Activated CD4-positive, alpha-beta T cell treated with anti-CD3 and anti-CD28 coated beads for 36 hours (primary cell): Measurements from ENCODE around the gene TBC1D20. TPM values are rescaled to one million over a fixed set of nuclear protein-coding genes. Genes with fewer than 3 reads are reported as not detected.
"Not testable (repeated sequence)": the region's sequence is repeated elsewhere in the genome, so short reads cannot be mapped to it uniquely, and the experiment has no call there.

Experiments
- ATAC-seq: fragments of 200-7000 bp; cut with Tn5 transposase; one replicate; pipeline ENCODE4 v1.10.0; 2021; ENCODE audit warnings: mild to moderate bottlenecking, moderate library complexity
- CTCF ChIA-PET: fragments of 350-600 bp; sonication (Branson Sonifier 250); formaldehyde crosslinking; loops from one replicate; lab custom pipeline; 2021; ENCODE audit warnings: antibody characterized with exemption; lab: Charles Lee
- POLR2A ChIA-PET: fragments of 350-600 bp; sonication (Branson Sonifier 250); formaldehyde crosslinking; loops from one replicate; lab custom pipeline; 2021; ENCODE audit warnings: antibody characterized with exemption, inconsistent platforms; lab: Charles Lee
- DNase-seq: peaks from one replicate; pipeline ENCODE4 v3.0.0-alpha.2; 2020
- H3K27ac Mint-ChIP-seq: one replicate; pipeline ENCODE4 v1.8.0; 2021; ENCODE audit warnings: mixed read lengths
- H3K27me3 Mint-ChIP-seq: one replicate; pipeline ENCODE4 v1.8.0; 2021; ENCODE audit warnings: mixed read lengths
- H3K36me3 Mint-ChIP-seq: one replicate; pipeline ENCODE4 v1.8.0; 2021; ENCODE audit warnings: low read depth, mixed read lengths
- H3K4me1 Mint-ChIP-seq: one replicate; pipeline ENCODE4 v1.8.0; 2021; ENCODE audit warnings: mixed read lengths
- H3K4me3 Mint-ChIP-seq: one replicate; pipeline ENCODE4 v1.8.0; 2021; ENCODE audit warnings: mild to moderate bottlenecking, moderate library complexity, mixed read lengths
- H3K9me3 Mint-ChIP-seq: one replicate; pipeline ENCODE4 v1.8.0; 2021; ENCODE audit warnings: low read depth, mixed read lengths
- intact Hi-C, 2 experiments: fragments of 100-400 bp; cut with DNase I in 1 of 2; cut with micrococcal nuclease in 1 of 2; formaldehyde crosslinking; loops; one replicate each; pipeline versions ENCODE4 v1.14.2 to v1.15.1; 2022 to 2024; cut with DNase I, micrococcal nuclease
- total RNA-seq, 2 experiments: library from RNA; stranded (reverse); gene quantifications; one replicate each; pipeline ENCODE4 v1.2.3, GENCODE V29; 2021

The TBC1D20 gene
- total RNA-seq, 2 experiments from 2014 or later = 20.9 to 25.2 TPM

- not testable (repeated sequence) for DNase-seq
Measured at GRCh38 chr20:452021-452420, 10.3 kb downstream of the TBC1D20 start.

DNA sequence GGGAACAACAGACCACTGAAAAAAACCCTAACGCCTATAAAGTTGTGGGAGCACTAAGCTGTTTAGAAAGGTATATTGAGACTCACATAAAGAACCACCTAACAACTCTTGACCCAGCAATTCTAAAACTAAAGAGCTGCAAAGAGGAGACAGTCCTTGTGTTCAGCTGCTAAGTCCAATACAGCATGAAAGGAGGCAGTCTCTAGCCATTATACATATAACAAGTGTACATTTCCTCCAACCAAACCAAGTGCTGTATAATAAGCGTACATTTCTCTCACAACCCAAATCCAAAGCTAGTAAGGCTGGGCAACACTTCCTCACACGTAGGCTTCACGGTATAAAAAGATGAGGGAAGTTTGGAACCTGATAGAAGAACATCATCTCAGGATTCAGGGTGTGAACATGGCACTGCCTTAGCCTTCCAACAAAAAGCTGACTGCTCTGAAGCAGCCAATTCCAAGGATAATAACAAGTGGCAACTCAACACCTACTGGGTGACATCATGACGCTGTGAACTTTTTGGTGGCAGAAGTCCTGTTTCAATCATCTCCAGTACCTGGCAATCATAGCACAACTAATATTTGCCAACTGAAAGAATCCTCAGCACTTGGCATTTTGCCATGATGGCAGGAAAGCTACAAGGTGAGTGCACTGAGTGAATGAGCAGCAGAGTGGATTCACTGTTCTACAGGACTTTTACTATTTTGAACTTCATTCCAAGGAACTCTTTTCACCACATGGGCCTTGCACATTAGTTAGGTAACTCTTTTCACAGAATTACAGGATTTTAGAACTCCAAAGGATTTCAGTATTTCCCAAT, 16.6 kb downstream of the TBC1D20 start:
- CTCF ChIA-PET = interaction anchor here (1.0 kb wide), 2 partner anchors 14 to 46 kb away, joined by 3 read pairs; no protein-coding TSS in a partner anchor
- no peaks in the 10 kb centered on the region for H3K9me3 Mint-ChIP-seq
- POLR2A ChIA-PET = no interaction called here
- intact Hi-C loops = no loop called here
- H3K4me1 Mint-ChIP-seq = peaks cover 12% of the 10 kb centered on the region
- H3K4me3 Mint-ChIP-seq = no peak overlapping the region
- DNase-seq = no peak
- no peaks in the 10 kb centered on the region for H3K27me3 Mint-ChIP-seq
- peaks cover 43% of the 10 kb centered on the region for H3K36me3 Mint-ChIP-seq
- H3K27ac Mint-ChIP-seq = no peak overlapping the region
- no peak for ATAC-seq

More at GRCh38 chr20:452021-452420, 10.3 kb downstream of the TBC1D20 start:
- H3K4me3 Mint-ChIP-seq, H3K27me3 Mint-ChIP-seq, H3K36me3 Mint-ChIP-seq, CTCF ChIA-PET, intact Hi-C loops, POLR2A ChIA-PET, ATAC-seq, H3K27ac Mint-ChIP-seq, H3K9me3 Mint-ChIP-seq: not testable (repeated sequence)
- peaks cover 22% of the 10 kb centered on the region for H3K4me1 Mint-ChIP-seq

DNA sequence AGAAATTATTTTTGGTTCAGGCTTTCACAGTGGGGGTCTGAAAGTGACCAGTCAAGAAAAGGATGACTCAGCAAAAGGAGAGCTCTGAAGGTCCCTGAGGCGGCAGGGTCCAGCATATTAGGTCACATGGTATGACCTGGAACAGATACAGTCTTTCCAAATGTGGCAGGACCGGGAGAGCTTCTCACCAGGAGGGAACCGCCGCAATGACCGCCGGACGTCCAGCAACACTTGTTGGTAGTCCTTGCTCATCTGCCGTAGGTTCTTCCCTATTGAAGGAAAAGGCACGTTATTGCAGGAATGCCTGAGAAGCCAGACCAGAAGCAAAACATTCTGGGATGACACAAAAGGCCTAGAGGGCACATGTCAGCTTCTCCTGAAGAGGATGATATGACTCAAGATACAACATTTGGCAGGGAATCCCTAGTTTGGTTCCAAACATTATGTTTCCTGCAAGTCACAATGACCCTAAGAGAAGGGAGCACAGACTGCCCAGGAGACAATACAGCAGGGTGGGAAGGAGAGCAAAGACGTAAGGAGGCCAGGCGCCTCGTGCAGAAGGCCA, 17.4 kb downstream of the TBC1D20 start:
- POLR2A ChIA-PET = no interaction called here
- CTCF ChIA-PET = interaction anchor here (1.0 kb wide), 2 partner anchors 15 to 45 kb away, joined by 3 read pairs; no protein-coding TSS in a partner anchor
- Mint-ChIP-seq H3K27me3 (no peaks in the 10 kb centered on the region), H3K27ac (no peak overlapping the region), H3K9me3 (no peaks in the 10 kb centered on the region), H3K36me3 (peaks cover 50% of the 10 kb centered on the region), H3K4me1 (peaks cover 14% of the 10 kb centered on the region), H3K4me3 (no peak overlapping the region)
- no peak for DNase-seq
- no peak for ATAC-seq
- intact Hi-C loops = no loop called here

DNA sequence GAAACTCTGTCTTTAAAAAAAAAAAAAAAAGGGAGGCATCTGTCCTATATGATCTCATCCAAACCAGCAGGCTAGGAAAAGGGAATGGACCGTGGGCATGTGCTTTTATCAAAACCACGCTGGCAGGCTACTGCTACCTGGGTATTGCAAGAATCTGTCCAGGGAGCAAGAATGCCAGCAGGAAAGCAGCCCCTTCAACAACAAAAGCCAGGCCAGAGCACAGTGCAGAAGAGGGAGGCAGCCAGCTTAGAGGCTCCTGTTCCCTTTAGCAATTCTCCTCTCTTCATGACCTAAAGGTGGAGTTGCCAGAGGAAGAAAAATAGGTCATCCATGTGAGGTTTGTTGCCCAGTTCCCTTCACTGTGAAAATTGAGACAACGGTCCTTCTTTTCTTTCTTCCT, 18.2 kb downstream of the TBC1D20 start:
- Mint-ChIP-seq H3K27ac (no peak overlapping the region), H3K36me3 (peaks cover 58% of the 10 kb centered on the region), H3K27me3 (no peaks in the 10 kb centered on the region), H3K9me3 (no peaks in the 10 kb centered on the region), H3K4me3 (no peak overlapping the region), H3K4me1 (peaks cover 18% of the 10 kb centered on the region)
- ChIA-PET CTCF (interaction anchor here (0.7 kb wide), 1 partner anchor 34 kb away, joined by 3 read pairs; no protein-coding TSS in a partner anchor), POLR2A (no interaction called here)
- intact Hi-C loops = no loop called here
- ATAC-seq (no peak), DNase-seq (no peak)

DNA sequence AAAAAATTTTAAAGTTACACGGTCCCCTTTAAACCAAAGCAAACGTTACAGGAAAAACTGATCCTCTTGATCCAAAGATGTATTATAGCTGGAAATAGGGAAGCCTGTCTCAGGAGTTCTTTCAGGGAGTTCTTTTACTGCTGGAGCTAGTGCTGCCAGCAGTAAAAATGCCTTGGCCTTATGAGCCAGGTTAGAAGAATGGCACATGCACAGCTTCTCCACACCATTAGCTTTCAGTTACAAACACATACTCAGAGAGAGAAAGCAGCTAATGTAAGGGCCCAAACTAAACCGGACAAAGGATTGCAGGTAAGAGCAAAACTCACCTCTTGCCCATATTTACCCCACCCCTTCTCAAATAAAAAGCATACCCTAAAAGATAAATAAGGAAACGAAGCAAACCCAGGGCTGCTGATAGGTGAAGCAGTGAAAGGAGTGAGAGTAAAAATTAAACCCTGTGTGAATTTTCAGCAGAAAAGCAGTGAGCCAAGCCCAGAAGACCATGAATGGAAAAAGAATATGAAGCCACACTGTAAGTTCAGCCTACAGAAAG, 19.0 kb downstream of the TBC1D20 start:
- Mint-ChIP-seq H3K27me3 (no peaks in the 10 kb centered on the region), H3K27ac (no peak overlapping the region), H3K36me3 (peaks cover 64% of the 10 kb centered on the region), H3K4me1 (peaks cover 26% of the 10 kb centered on the region), H3K4me3 (no peak overlapping the region), H3K9me3 (no peaks in the 10 kb centered on the region)
- ChIA-PET CTCF (interaction anchor here (0.7 to 0.8 kb wide), 2 partner anchors 33 to 89 kb away, joined by 3 read pairs; no protein-coding TSS in a partner anchor), POLR2A (no interaction called here)
- intact Hi-C loops = no loop called here
- ATAC-seq (no peak), DNase-seq (no peak)

DNA sequence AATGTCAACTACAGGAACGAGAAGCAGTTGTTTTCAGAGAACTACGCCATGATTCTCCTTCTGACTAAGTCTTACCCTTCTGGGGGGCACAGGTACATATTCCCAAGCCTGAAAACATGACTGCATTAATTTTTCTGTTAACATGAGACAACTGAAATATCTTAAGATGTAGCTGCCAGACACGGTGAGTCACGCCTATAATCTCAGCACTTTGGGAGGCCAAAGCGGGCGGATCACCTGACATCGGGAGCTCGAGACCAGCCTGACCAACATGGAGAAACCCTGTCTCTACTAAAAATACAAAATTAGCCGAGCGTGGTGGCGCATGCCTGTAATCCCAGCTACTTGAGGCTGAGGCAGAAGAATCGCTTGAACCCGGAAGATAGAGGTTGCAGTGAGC, 21.7 kb downstream of the TBC1D20 start:
- no peak for ATAC-seq
- Mint-ChIP-seq H3K36me3 (peaks cover 74% of the 10 kb centered on the region), H3K4me3 (no peak overlapping the region), H3K4me1 (peaks cover 42% of the 10 kb centered on the region), H3K27me3 (no peaks in the 10 kb centered on the region), H3K27ac (peak overlapping the region; percentile 21), H3K9me3 (no peaks in the 10 kb centered on the region)
- CTCF ChIA-PET = interaction anchor here (0.8 kb wide), 1 partner anchor 15 kb away, joined by 3 read pairs; no protein-coding TSS in a partner anchor
- no peak for DNase-seq
- intact Hi-C loops = no loop called here
- POLR2A ChIA-PET = no interaction called here

DNA sequence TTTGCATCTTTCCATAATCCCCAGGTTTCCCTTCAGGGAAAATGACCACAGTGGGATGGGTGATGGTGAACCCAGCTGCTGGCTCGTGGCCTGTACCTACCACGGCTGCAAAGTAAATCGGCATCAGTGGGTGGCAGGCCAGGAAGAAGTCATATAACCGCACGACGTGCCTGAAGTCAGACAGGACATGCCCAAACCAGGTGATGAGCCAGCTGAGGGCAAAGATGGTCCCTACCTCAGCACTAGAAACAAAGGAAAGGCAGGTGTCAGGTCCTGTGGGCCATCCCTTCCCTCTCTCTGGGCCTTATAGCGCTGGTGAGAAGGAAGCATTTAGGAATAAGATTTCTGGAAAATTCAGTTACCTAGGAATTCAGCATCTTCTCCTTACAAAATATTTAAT, 22.2 kb downstream of the TBC1D20 start:
- H3K27ac Mint-ChIP-seq = peak overlapping the region; percentile 88
- H3K4me3 Mint-ChIP-seq = no peak overlapping the region
- ChIA-PET POLR2A (no interaction called here), CTCF (interaction anchor here (0.8 kb wide), 1 partner anchor 15 kb away, joined by 3 read pairs; no protein-coding TSS in a partner anchor)
- ATAC-seq (no peak), DNase-seq (no peak)
- H3K36me3 Mint-ChIP-seq = peaks cover 74% of the 10 kb centered on the region
- intact Hi-C loops = no loop called here
- H3K27me3 Mint-ChIP-seq = no peaks in the 10 kb centered on the region
- H3K4me1 Mint-ChIP-seq = peaks cover 45% of the 10 kb centered on the region
- H3K9me3 Mint-ChIP-seq = no peaks in the 10 kb centered on the region

DNA sequence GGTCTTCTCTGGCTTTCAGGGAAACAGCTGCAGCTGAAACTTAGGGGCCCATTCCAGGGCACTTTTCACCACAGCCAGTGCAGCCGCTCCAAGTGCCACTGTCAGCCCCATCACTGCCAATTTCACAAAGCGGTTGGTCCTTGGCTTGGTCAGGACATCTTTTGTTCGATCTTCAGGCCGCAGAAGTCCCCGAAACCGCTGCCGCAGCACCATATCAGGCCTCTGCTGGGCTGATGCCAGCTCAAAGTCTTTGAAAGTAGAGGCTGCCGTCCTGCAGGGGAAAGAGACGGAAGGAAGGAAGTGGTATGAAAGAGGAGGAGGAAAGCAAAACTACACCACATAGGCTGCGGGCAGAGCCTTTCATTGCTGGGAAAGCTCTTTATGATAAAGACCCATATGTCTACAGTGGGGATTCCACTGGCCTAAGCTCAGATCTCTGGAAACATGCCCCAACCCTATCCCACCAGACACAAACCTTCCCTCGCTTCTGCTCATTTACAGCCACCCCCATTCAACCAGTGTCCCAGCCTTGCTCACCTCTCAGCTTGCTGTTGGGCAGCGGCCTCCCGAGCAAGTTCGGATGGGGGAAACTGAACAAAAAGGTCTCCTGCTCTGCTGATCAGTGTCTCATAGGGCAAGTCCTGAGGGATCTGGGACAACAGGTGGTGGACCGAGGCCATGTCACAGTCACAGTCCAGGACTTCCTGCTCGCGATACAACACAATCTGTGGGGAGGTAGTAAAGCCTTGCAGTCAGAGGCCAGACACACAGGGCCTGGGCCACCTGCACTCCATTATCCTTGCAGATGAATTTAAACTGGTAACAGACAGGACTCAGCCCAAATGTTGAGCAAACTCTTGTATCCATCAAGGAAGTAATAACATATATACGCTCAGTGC, 23.5 kb downstream of the TBC1D20 start:
- Mint-ChIP-seq H3K4me1 (peaks cover 58% of the 10 kb centered on the region), H3K36me3 (peaks cover 74% of the 10 kb centered on the region), H3K27ac (peak overlapping the region; percentile 88), H3K4me3 (peak overlapping the region; percentile 60), H3K9me3 (no peaks in the 10 kb centered on the region), H3K27me3 (no peaks in the 10 kb centered on the region)
- POLR2A ChIA-PET = interaction anchor here (1.1 kb wide), 1 partner anchor 31 kb away, joined by 3 read pairs; no protein-coding TSS in a partner anchor
- CTCF ChIA-PET = interaction anchor here (0.6 to 1.2 kb wide), 6 partner anchors 13 to 330 kb away, joined by 3 to 4 read pairs (median 3); partner anchors contain the start of gene TBC1D20
- DNase-seq (peak; percentile 71), ATAC-seq (peak; percentile 78)
- intact Hi-C loops = loop anchor here (1.0 to 5.0 kb wide), 3 partner anchors 23 to 56 kb away; partner anchors contain the start of gene TBC1D20 (in 2 of the 2)

DNA sequence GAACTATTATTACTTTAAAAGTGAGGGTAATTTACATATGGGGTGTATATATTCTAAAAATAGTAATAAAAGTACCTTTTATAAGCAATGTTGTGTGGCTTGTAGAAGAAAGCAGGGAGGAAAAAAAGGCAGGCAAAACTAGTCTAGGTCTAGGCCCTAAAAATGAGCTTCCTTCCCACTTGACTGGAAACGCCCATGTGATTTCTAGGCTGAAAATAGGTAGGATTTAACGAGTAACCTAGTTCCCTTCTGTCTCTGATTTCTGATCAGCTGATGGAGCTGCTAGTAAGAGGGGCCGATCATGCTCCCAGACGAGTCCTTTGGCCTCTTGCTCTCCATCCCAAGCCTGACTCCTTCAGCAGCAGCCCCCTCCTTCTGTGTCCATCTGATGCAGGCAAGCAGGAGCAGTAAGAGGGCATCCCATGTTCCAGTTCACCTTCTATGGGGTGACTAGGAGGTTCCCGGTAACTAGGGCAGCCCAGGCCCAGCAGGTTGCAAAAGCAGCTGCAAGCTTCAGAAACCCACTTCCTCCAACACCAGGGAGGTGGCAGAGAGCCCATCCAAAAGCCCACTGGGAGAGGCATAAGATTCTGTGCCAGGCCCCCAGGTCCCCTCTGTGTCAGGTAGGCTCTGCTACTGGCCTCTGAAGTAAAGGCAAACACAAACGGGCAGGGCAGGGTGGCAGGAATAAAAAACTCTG, 24.4 kb downstream of the TBC1D20 start:
- POLR2A ChIA-PET = interaction anchor here (1.1 kb wide), 1 partner anchor 30 kb away, joined by 3 read pairs; no protein-coding TSS in a partner anchor
- H3K9me3 Mint-ChIP-seq = no peaks in the 10 kb centered on the region
- peaks cover 77% of the 10 kb centered on the region for H3K36me3 Mint-ChIP-seq
- H3K4me3 Mint-ChIP-seq = peak overlapping the region; percentile 60
- H3K4me1 Mint-ChIP-seq = peaks cover 67% of the 10 kb centered on the region
- peak overlapping the region; percentile 88 for H3K27ac Mint-ChIP-seq
- intact Hi-C loops = loop anchor here (1.0 to 5.0 kb wide), 3 partner anchors 24 to 55 kb away; partner anchors contain the start of gene TBC1D20 (in 2 of the 2)
- no peak for ATAC-seq
- CTCF ChIA-PET = interaction anchor here (0.6 to 1.2 kb wide), 7 partner anchors 12 to 331 kb away, joined by 3 to 4 read pairs (median 3); partner anchors contain the start of gene TBC1D20
- no peaks in the 10 kb centered on the region for H3K27me3 Mint-ChIP-seq
- no peak for DNase-seq

DNA sequence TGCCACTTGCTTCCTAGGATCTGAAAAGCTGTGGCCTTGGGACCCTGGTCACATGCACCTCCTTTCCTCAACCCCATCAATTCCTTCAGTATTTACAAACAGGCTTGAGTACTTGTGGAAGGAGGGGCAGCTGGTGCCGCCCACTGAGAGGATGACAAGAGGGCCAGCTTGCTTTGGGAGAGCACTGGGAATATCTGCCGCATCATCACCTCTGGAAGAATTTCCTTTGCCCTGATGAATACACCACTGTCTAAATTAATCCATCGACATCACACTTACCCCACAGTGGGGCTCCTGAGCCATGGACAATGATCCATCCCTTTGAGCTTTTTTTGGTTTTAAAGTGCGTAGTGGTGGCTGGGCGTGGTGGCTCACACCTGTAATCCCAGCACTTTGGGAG, 25.9 kb downstream of the TBC1D20 start:
- intact Hi-C loops = loop anchor here in 1 of 2 experiments (5.0 kb wide), 1 partner anchor 41 kb away; no protein-coding TSS in a partner anchor
- CTCF ChIA-PET = no interaction called here
- POLR2A ChIA-PET = no interaction called here

More for the DNA sequence above, 25.9 kb downstream of the TBC1D20 start:
- Mint-ChIP-seq H3K4me1 (peaks cover 81% of the 10 kb centered on the region), H3K4me3 (no peak overlapping the region), H3K27ac (no peak overlapping the region), H3K9me3 (no peaks in the 10 kb centered on the region), H3K27me3 (no peaks in the 10 kb centered on the region), H3K36me3 (peaks cover 76% of the 10 kb centered on the region)
- DNase-seq = no peak
- no peak for ATAC-seq
